MCF 10A (cell line): ENCODE results near the gene FXYD5. TPM values are rescaled to one million over a fixed set of nuclear protein-coding genes. Genes with fewer than 3 reads are reported as not detected.

Experiments
- BruUV-seq: library from RNA; stranded (reverse); fragments of 400-500 nt; replicated peaks from 2 replicates; lab custom pipeline; 2021; lab: Mats Ljungman, UMichigan
- CTCF ChIA-PET: fragments of 300-600 bp; sonication (Branson Sonifier 250); formaldehyde crosslinking; extraction: SDS; loops from one replicate; lab custom pipeline; 2021; ENCODE audit warnings: antibody characterized with exemption, inconsistent platforms; lab: Yijun Ruan, JAX
- POLR2A ChIA-PET: fragments of 300-600, 350-650 bp; sonication (Branson Sonifier 250); formaldehyde crosslinking; extraction: SDS; loops from one replicate; lab custom pipeline; 2020; ENCODE audit warnings: antibody characterized with exemption, inconsistent platforms; lab: Yijun Ruan, JAX
- DNase-seq: peaks from one replicate; pipeline ENCODE4 v3.0.0-alpha.2; 2018; ENCODE audit not compliant: unreplicated experiment
- H3K27ac Mint-ChIP-seq: one replicate; pipeline ENCODE4 v1.8.0; 2022; ENCODE audit warnings: mild to moderate bottlenecking, low read depth, mixed read lengths; ENCODE audit not compliant: unreplicated experiment
- H3K27me3 Mint-ChIP-seq: one replicate; pipeline ENCODE4 v1.8.0; 2022; ENCODE audit warnings: mixed read lengths; ENCODE audit not compliant: insufficient read depth, unreplicated experiment
- H3K36me3 Mint-ChIP-seq: one replicate; pipeline ENCODE4 v1.8.0; 2022; ENCODE audit warnings: mild to moderate bottlenecking, moderate library complexity, mixed read lengths; ENCODE audit not compliant: insufficient read depth, unreplicated experiment
- H3K4me1 Mint-ChIP-seq: one replicate; pipeline ENCODE4 v1.8.0; 2022; ENCODE audit warnings: mixed read lengths; ENCODE audit not compliant: insufficient read depth, unreplicated experiment
- H3K4me3 Mint-ChIP-seq: one replicate; pipeline ENCODE4 v1.8.0; 2022; ENCODE audit warnings: mild to moderate bottlenecking, moderate library complexity, mixed read lengths; ENCODE audit not compliant: unreplicated experiment
- H3K9me3 Mint-ChIP-seq: one replicate; pipeline ENCODE4 v1.8.0; 2022; ENCODE audit warnings: mixed read lengths; ENCODE audit not compliant: unreplicated experiment
- CTCF ChIP-seq: fragments of 200-600 bp; IDR thresholded peaks from one replicate; pipeline ENCODE4 v1.8.0; 2022; ENCODE audit warnings: antibody characterized with exemption, mild to moderate bottlenecking; ENCODE audit not compliant: unreplicated experiment
- intact Hi-C: fragments of 100-400 bp; cut with micrococcal nuclease; formaldehyde crosslinking; loops from 2 replicates; pipeline ENCODE4 v1.14.1; 2022
- total RNA-seq: library from RNA; stranded (reverse); gene quantifications from 2 replicates; pipeline ENCODE4 v1.2.3, GENCODE V29; 2022

Gene FXYD5
- total RNA-seq, 1 experiment from 2014 or later = 150 TPM

DNA sequence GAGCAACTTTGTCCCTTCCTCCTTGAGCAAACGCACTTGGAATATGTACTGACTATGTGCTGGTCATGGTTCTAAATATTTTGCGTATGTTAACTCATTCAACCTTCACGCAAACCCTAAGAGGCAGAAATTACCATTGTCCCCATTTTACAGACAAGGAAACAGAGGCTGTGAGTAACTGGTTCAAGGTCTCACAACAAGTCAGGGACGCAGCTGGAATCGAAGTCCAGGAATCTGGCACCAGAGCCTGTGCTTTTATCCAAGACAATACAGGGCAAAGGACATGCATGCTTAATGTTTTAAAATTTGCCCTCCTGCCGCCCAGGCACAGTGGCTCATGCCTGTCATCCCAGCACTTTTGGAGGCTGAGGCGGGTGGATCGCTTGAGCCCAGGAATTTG is 5.1 kb downstream of the FXYD5 start:
- no peak for DNase-seq
- Mint-ChIP-seq H3K36me3 (peaks cover 52% of the 10 kb centered on the region), H3K27me3 (no peaks in the 10 kb centered on the region), H3K4me1 (peaks cover 10% of the 10 kb centered on the region), H3K4me3 (no peak overlapping the region), H3K9me3 (no peaks in the 10 kb centered on the region), H3K27ac (no peak overlapping the region)
- no TSS peak for BruUV-seq
- ChIA-PET POLR2A (no interaction called here), CTCF (interaction anchor here (1.2 kb wide), 1 partner anchor 115 kb away, joined by 6 read pairs; no protein-coding TSS in a partner anchor)
- TF ChIP-seq CTCF = no peak
- intact Hi-C loops = no loop called here

DNA sequence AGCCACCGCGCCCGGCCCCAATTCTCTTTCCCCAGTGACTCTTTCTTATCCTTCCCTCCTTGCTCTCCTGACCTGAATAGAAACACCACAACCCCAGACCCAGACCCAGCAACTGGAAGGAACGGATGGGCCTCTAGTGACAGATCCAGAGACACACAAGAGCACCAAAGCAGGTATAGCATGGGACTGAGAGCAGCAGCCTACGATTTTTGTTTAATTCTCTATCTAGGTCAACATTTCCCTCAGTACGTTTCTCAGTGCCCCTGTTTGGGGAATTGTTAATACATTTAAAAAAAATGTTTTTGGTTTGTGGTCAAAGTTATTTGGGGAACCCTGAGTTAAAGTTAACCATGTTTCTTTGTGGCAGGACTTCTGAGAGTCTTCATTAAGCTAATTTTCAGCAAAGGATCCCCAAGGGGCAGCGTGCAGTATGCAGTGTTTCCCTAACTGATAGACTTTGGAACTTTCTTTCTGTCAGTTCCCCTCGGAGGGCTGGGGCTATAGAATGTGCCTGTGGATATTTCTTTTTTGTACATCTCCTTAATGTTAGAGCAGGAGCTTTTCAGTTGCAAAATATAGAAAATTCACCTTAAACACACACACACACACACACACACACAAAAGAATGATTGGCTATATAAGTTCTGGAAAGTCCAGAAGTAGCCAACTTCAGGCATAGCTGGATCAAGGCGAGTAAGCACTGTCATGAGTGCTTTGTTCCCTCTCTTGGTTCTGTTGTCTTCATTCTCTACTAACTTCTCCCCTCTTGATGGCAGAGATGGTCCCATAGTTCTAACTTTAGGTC is 6.3 kb downstream of the FXYD5 start:
- CTCF ChIA-PET = interaction anchor here (0.7 to 3.1 kb wide), 2 partner anchors 12 to 25 kb away, joined by 3 to 10 read pairs; partner anchors contain the start of gene LGI4
- Mint-ChIP-seq H3K27ac (peak overlapping the region; percentile 55), H3K36me3 (peaks cover 63% of the 10 kb centered on the region), H3K9me3 (peaks cover 5% of the 10 kb centered on the region), H3K4me3 (no peak overlapping the region), H3K4me1 (peaks cover 8% of the 10 kb centered on the region), H3K27me3 (no peaks in the 10 kb centered on the region)
- no TSS peak for BruUV-seq
- DNase-seq = no peak
- POLR2A ChIA-PET = interaction anchor here (1.0 kb wide), 1 partner anchor 37 kb away, joined by 3 read pairs; no protein-coding TSS in a partner anchor
- intact Hi-C loops = no loop called here
- TF ChIP-seq CTCF = no peak

- intact Hi-C loops = no loop called here
- no peak overlapping the region for H3K4me3 Mint-ChIP-seq
- ChIA-PET CTCF (interaction anchor here (3.1 kb wide), 1 partner anchor 26 kb away, joined by 10 read pairs; the partner anchor contains the start of gene LGI4), POLR2A (interaction anchor here (1.0 kb wide), 1 partner anchor 37 kb away, joined by 3 read pairs; no protein-coding TSS in a partner anchor)
- no peak for DNase-seq
- no TSS peak for BruUV-seq
- H3K9me3 Mint-ChIP-seq = peaks cover 10% of the 10 kb centered on the region
- TF ChIP-seq CTCF = no peak
- H3K36me3 Mint-ChIP-seq = peaks cover 68% of the 10 kb centered on the region
- H3K4me1 Mint-ChIP-seq = peaks cover 3% of the 10 kb centered on the region
- H3K27me3 Mint-ChIP-seq = no peaks in the 10 kb centered on the region
- peak overlapping the region; percentile 55 for H3K27ac Mint-ChIP-seq
These were observed 6.9 kb downstream of the FXYD5 start for GRCh38 chr19:35161434-35161743.
